ENCODE data around the gene FAM117A.

DNA sequence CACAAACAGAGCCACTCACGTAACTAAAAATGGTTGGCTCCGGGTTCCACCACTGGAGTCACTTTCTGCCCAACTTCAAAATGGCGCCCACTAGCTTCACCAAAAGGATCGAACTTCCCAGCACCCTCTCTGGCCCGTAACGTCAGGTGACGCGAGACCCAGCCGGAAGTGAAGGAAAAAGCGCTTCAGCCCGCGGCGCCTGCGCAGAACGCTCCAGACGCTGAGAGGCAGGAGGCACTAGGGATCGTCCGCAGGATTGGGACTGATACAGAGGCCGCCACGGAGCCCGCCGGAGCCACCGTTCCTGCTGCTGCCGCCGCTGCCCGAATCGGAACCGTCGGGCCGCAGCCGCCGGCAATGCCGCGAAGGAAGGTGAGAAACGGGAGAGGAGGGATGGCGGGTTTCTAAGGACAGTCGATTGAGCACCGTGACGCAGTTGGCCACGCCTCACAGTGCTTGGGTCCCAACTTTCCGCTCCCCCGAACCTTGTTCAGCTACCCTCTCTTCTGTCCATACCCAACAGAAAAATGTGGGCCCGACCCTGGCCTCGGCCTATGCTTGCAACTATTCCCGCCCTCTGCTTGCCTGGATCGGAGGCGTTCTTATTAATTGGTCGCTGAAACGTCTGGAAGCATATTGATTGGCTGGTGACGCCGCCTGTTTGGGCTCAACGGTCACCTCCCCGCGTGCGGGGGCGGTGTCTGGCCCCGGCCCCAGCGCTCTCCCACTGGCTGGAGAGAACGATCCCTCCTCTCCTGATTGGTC, 24.7 kb upstream of the FAM117A start, which contains the start of gene KAT7:
- peak; percentile 94 for TF ChIP-seq POLR2A (IDR thresholded peaks at IDR 0.05; ENCODE audit: extremely low read depth, insufficient read length)
- TF ChIP-seq, protein P1, sequence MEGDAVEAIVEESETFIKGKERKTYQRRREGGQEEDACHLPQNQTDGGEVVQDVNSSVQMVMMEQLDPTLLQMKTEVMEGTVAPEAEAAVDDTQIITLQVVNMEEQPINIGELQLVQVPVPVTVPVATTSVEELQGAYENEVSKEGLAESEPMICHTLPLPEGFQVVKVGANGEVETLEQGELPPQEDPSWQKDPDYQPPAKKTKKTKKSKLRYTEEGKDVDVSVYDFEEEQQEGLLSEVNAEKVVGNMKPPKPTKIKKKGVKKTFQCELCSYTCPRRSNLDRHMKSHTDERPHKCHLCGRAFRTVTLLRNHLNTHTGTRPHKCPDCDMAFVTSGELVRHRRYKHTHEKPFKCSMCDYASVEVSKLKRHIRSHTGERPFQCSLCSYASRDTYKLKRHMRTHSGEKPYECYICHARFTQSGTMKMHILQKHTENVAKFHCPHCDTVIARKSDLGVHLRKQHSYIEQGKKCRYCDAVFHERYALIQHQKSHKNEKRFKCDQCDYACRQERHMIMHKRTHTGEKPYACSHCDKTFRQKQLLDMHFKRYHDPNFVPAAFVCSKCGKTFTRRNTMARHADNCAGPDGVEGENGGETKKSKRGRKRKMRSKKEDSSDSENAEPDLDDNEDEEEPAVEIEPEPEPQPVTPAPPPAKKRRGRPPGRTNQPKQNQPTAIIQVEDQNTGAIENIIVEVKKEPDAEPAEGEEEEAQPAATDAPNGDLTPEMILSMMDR (IDR thresholded peaks at IDR 0.05; ENCODE audit: low read depth, low read length): no peak
